Aorta (tissue), 5 donors: ENCODE data around the gene ZBTB8A. TPM values are rescaled to one million over a fixed set of nuclear protein-coding genes. Genes with fewer than 3 reads are reported as not detected.
"Not testable (repeated sequence)": the region's sequence is repeated elsewhere in the genome, so short reads cannot be mapped to it uniquely, and the experiment has no call there.

Experiments
- ATAC-seq: fragments of 200-7000 bp; cut with Tn5 transposase; one replicate; pipeline ENCODE4 v1.9.1; 2022; ENCODE audit warnings: moderate library complexity; ENCODE audit not compliant: low FRiP score
- DNase-seq, 2 donors: peaks; one replicate each; pipeline ENCODE4 v3.0.0-alpha.2; 2020
- H3K27ac ChIP-seq, 2 donors: one replicate each; pipeline ENCODE4 v1.5.1; 2013; ENCODE audit warnings: low read length in 2 of 2, mild to moderate bottlenecking in 2 of 2, moderate library complexity in 2 of 2, control low read depth in 1 of 2, inconsistent platforms in 1 of 2, low read depth in 1 of 2
- H3K27me3 ChIP-seq, 2 donors: one replicate each; pipeline ENCODE4 v1.6.1; 2013; ENCODE audit warnings: control low read depth in 1 of 2, low read length in 1 of 2, mild to moderate bottlenecking in 1 of 2, moderate library complexity in 1 of 2; ENCODE audit not compliant: insufficient read depth in 2 of 2, control insufficient read depth in 1 of 2
- H3K36me3 ChIP-seq, 2 donors: one replicate each; pipeline ENCODE4 v1.6.1; 2013; ENCODE audit warnings: control low read depth in 1 of 2, low read length in 1 of 2, mild to moderate bottlenecking in 1 of 2; ENCODE audit not compliant: insufficient read depth in 2 of 2, control insufficient read depth in 1 of 2
- H3K4me1 ChIP-seq, 2 donors: one replicate each; pipeline ENCODE4 v1.6.1; 2013; ENCODE audit warnings: low read length in 2 of 2, control low read depth in 1 of 2, mild to moderate bottlenecking in 1 of 2, moderate library complexity in 1 of 2; ENCODE audit not compliant: insufficient read depth in 2 of 2, control insufficient read depth in 1 of 2
- H3K4me3 ChIP-seq, 2 donors: one replicate each; pipeline ENCODE4 v1.5.1; 2013; ENCODE audit warnings: low read length in 2 of 2, control low read depth in 1 of 2, mild to moderate bottlenecking in 1 of 2
- H3K9me3 ChIP-seq: one replicate; pipeline ENCODE4 v1.6.1; 2013; ENCODE audit warnings: mild to moderate bottlenecking, low read length; ENCODE audit not compliant: control insufficient read depth
- WGBS, 2 donors: extraction: QIAGEN DNeasy Blood & Tissue Kit; methylation state at CpG; one replicate each; pipeline ENCODE4 v1.1.7; 2013; 5-methylcytosine and 5-hydroxymethylcytosine counted together
- intact Hi-C, 2 donors: fragments of 100-400 bp; cut with DNase I; formaldehyde crosslinking; loops; one replicate each; pipeline versions ENCODE4 v1.14.2 to v1.15.0; 2022
- polyA plus RNA-seq, 2 donors: library from polyadenylated mRNA; stranded (reverse); fragments of 200-250 nt; gene quantifications; one replicate each; pipeline ENCODE4 v1.2.3, GENCODE V29; 2013
- total RNA-seq, 2 donors: library from RNA; stranded (reverse); fragmentation: NEBNext Ultra II Directional; extraction: Animal tissue kit (Norgen Biotek cat#: 25700); gene quantifications; one replicate each; pipeline ENCODE4 v1.2.1, GENCODE V29; 2021
- donor health status: healthy with polysubstance abuse.
- donor health status: Bipolar disorder and iron deficiency.
- donor health status: DM: no; HTN: no; CAD: no.
- donor health status: DM: no; HTN: no; CAD: no.
- donor health status: DM: yes; HTN: yes; CAD: no.

The ZBTB8A gene
- total and polyA plus RNA-seq, 4 donors, result 1.9 to 10.4 (median 5.3) TPM

DNA sequence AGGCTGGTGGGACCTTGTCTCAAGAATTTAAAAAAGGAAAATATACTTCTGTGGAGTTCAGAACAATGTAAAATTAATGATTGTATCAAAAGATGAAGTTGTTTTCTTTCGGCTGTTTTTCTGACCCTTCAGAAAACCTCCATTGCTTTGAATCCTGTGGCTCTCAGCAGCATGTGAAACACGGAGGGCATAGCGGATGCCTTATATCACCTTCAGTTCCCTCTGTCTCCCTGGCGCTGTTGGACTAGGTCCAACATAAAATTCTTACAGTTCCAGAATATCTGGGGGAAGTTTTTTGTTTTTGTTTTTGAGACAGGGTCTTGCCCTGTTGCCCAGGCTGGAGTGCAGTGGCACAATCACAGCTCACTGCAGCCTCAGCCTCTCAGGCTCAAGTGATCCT, 7.4 kb downstream of the ZBTB8A start:
- Histone ChIP-seq H3K9me3 (no peaks in the 10 kb centered on the region), H3K27me3 (no peaks in the 10 kb centered on the region), H3K4me3 (no peak overlapping the region), H3K36me3 (no peaks in the 10 kb centered on the region), H3K4me1 (no peaks in the 10 kb centered on the region), H3K27ac (no peak overlapping the region)
- 71 to 78% methylated on average over 4 of the region's 4 CpGs for WGBS, 2 donors
- DNase-seq (no peak), ATAC-seq (no peak)
- intact Hi-C loops, result no loop called here

DNA sequence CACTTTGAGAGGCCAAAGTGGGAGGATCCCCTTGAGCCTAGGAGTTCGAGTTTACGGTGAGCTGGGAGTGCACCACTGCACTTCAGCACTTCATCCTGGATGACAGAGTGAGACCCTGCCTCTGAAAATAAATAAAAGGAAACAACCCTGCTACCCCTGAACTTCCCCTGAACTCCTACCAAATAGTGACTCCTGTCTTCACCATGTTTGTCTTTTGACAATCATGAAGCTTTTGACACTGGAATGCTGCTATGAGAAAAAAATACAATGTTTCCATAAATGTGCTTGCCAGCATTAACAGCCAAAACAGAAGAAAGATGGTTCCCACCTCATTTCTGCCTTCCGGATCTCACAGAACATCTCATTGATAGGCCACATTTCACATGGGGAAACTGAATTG, 10.4 kb downstream of the ZBTB8A start:
- intact Hi-C loops, result no loop called here
- Histone ChIP-seq H3K27ac (no peak overlapping the region), H3K4me1 (no peaks in the 10 kb centered on the region), H3K9me3 (no peaks in the 10 kb centered on the region), H3K27me3 (no peaks in the 10 kb centered on the region), H3K36me3 (no peaks in the 10 kb centered on the region), H3K4me3 (no peak overlapping the region)
- ATAC-seq (no peak), DNase-seq (no peak)
- WGBS, 2 donors, result 62 to 67% methylated on average over 3 of the region's 3 CpGs

GRCh38 chr1:32554288-32554687, 15.1 kb downstream of the ZBTB8A start:
- no peaks in the 10 kb centered on the region for H3K4me1 ChIP-seq
- no peaks in the 10 kb centered on the region for H3K9me3 ChIP-seq
- no peaks in the 10 kb centered on the region for H3K27me3 ChIP-seq
- no peaks in the 10 kb centered on the region for H3K36me3 ChIP-seq
- DNase-seq (no peak), ATAC-seq (no peak)
- 84 to 86% methylated on average over 3 of the region's 3 CpGs for WGBS, 2 donors
- intact Hi-C loops, result no loop called here
- H3K27ac ChIP-seq, result no peak overlapping the region
- no peak overlapping the region for H3K4me3 ChIP-seq

DNA sequence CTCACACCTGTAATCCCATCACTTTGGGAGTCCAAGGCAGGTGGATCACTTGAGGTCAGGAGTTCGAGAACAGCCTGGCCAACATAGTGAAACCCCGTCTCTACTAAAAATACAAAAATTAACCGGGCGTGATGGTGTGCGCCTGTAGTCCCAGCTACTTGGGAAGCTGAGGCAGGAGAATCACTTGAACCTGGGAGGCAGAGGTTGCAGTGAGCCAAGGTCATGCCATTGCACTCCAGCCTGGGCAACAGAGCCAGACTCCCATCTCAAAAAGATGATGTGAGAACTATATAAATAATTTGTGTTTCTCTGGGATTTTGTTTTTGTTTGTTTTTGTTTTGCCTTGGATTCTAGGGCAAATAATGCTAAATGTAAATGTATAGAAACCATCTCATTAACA, 17.8 kb downstream of the ZBTB8A start:
- H3K27ac ChIP-seq, ATAC-seq, intact Hi-C loops, H3K4me1 ChIP-seq, H3K27me3 ChIP-seq, H3K9me3 ChIP-seq, H3K4me3 ChIP-seq, DNase-seq, H3K36me3 ChIP-seq: not testable (repeated sequence)
- 92 to 94% methylated on average over 5 of the region's 5 CpGs for WGBS, 2 donors

- H3K4me3 ChIP-seq, result no peak overlapping the region
- no peak overlapping the region for H3K27ac ChIP-seq
- no peaks in the 10 kb centered on the region for H3K36me3 ChIP-seq
- H3K4me1 ChIP-seq, result no peaks in the 10 kb centered on the region
- ATAC-seq (no peak), DNase-seq (no peak)
- intact Hi-C loops, result no loop called here
- H3K27me3 ChIP-seq, result no peaks in the 10 kb centered on the region
- no peaks in the 10 kb centered on the region for H3K9me3 ChIP-seq
- 84 to 89% methylated on average over 1 of the region's 1 CpG for WGBS, 2 donors
These were observed 18.6 kb downstream of the ZBTB8A start for GRCh38 chr1:32557812-32558211.

DNA sequence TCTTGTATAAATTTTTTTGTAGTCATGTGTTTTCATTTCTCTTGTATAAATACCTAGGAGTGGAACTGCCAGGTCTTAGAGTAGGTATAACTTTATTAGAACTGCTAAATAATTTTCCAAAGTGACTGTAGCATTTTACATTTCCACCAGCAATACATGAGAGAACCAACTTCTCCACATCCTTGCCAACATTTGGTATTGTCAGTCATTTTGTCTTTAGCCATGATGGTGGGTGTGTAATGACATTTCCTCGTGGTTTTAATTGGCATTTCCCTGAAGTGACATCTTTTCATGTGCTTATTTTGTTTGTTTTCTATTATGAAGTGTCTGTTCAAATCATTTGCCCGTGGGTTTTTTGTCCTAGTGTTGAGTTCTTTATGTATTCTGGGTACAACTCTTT, 29.7 kb downstream of the ZBTB8A start:
- Histone ChIP-seq H3K27me3 (no peaks in the 10 kb centered on the region), H3K36me3 (no peaks in the 10 kb centered on the region), H3K4me3 (no peak overlapping the region), H3K9me3 (no peaks in the 10 kb centered on the region), H3K27ac (no peak overlapping the region), H3K4me1 (no peaks in the 10 kb centered on the region)
- intact Hi-C loops, result no loop called here
- DNase-seq (no peak), ATAC-seq (no peak)
- WGBS, 2 donors, result 74 to 82% methylated on average over 2 of the region's 2 CpGs

- Histone ChIP-seq H3K4me1 (no peaks in the 10 kb centered on the region), H3K27me3 (no peaks in the 10 kb centered on the region), H3K27ac (no peak overlapping the region), H3K36me3 (no peaks in the 10 kb centered on the region), H3K9me3 (no peaks in the 10 kb centered on the region), H3K4me3 (no peak overlapping the region)
- ATAC-seq, result no peak
- intact Hi-C loops, result no loop called here
- WGBS, 2 donors, result 69 to 71% methylated on average over 10 of the region's 10 CpGs
- no peak for DNase-seq
These were observed 41.3 kb downstream of the ZBTB8A start for GRCh38 chr1:32580348-32581017.

DNA sequence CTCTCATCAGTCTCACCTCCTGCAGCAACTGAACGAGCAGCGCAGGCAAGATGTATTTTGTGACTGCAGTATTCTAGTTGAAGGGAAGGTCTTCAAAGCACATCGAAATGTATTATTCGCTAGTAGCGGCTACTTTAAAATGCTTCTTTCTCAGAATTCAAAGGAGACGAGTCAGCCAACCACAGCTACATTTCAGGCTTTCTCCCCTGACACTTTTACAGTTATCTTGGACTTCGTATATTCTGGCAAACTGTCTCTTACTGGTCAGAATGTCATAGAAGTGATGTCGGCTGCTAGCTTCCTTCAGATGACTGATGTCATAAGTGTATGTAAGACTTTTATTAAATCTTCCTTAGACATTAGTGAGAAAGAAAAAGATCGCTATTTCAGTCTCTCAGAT, 53.7 kb downstream of the ZBTB8A start:
- no peaks in the 10 kb centered on the region for H3K27me3 ChIP-seq
- H3K36me3 ChIP-seq, result no peaks in the 10 kb centered on the region
- no peak overlapping the region for H3K4me3 ChIP-seq
- H3K4me1 ChIP-seq, result no peaks in the 10 kb centered on the region
- DNase-seq, result no peak
- H3K27ac ChIP-seq, result no peak overlapping the region
- no peaks in the 10 kb centered on the region for H3K9me3 ChIP-seq
- intact Hi-C loops, result no loop called here
- ATAC-seq, result no peak
- WGBS, 2 donors, result 79 to 86% methylated on average over 9 of the region's 9 CpGs

GRCh38 chr1:32600034-32600433, 60.8 kb downstream of the ZBTB8A start:
- no peaks in the 10 kb centered on the region for H3K36me3 ChIP-seq
- no peak for ATAC-seq
- intact Hi-C loops, result no loop called here

More at GRCh38 chr1:32600034-32600433, 60.8 kb downstream of the ZBTB8A start:
- Histone ChIP-seq H3K4me3 (no peak overlapping the region), H3K4me1 (no peaks in the 10 kb centered on the region), H3K27ac (no peak overlapping the region), H3K9me3 (no peaks in the 10 kb centered on the region), H3K27me3 (no peaks in the 10 kb centered on the region)
- WGBS, 2 donors, result 90 to 92% methylated on average over 2 of the region's 2 CpGs
- DNase-seq, result no peak
